H1 (cell line): ENCODE results near the gene NONO. TPM values are rescaled to one million over a fixed set of nuclear protein-coding genes. Genes with fewer than 3 reads are reported as not detected.

Source experiments
- CTCF ChIA-PET: fragments of 300-600 bp; sonication (Branson Sonifier 250); formaldehyde crosslinking; loops from one replicate; lab custom pipeline; 2021; ENCODE audit not compliant: partially characterized antibody; lab: Charles Lee
- POLR2A ChIA-PET: fragments of 300-600 bp; sonication (Branson Sonifier 250); formaldehyde crosslinking; loops from one replicate; lab custom pipeline; 2021; ENCODE audit warnings: inconsistent platforms; ENCODE audit not compliant: partially characterized antibody; lab: Charles Lee
- DNase-seq, 2 experiments: peaks; one replicate each; pipeline versions ENCODE4 v3.0.0 to v3.0.0-alpha.2; 2010 to 2022; ENCODE audit warnings: low spot score in 2 of 2, low read depth in 1 of 2, mixed read lengths in 1 of 2
- FAIRE-seq: peaks from 2 replicates; lab custom pipeline; 2011; peaks lifted over from hg19 to GRCh38; lab: Jason Lieb, UNC
- H2AFZ ChIP-seq: 2 replicates; pipeline ENCODE4 v1.8.1; 2012; ENCODE audit warnings: low read length, inconsistent platforms
- H2AK5ac ChIP-seq: 2 replicates; pipeline ENCODE4 v1.6.1; 2013; ENCODE audit warnings: low read depth, low read length
- H2BK120ac ChIP-seq: replicated peaks from 2 replicates; pipeline ENCODE3; 2013; ENCODE audit warnings: low read depth, low read length, inconsistent platforms
- H2BK12ac ChIP-seq: 2 replicates; pipeline ENCODE4 v1.6.1; 2013; ENCODE audit warnings: low read depth, low read length
- H2BK15ac ChIP-seq: 2 replicates; pipeline ENCODE4 v1.6.1; 2013; ENCODE audit warnings: low read length
- H2BK20ac ChIP-seq: 2 replicates; pipeline ENCODE4 v1.6.1; 2013; ENCODE audit warnings: low read length
- H2BK5ac ChIP-seq: 2 replicates; pipeline ENCODE4 v1.6.1; 2013; ENCODE audit warnings: low read depth, low read length
- H3K14ac ChIP-seq: 2 replicates; pipeline ENCODE4 v1.6.1; 2013; ENCODE audit warnings: inconsistent platforms; ENCODE audit not compliant: insufficient read length
- H3K18ac ChIP-seq: 2 replicates; pipeline ENCODE4 v1.6.1; 2013; ENCODE audit warnings: low read length; ENCODE audit errors: extremely low read depth
- H3K23ac ChIP-seq: 2 replicates; pipeline ENCODE4 v1.6.1; 2013; ENCODE audit warnings: inconsistent platforms; ENCODE audit not compliant: insufficient read length
- H3K23me2 ChIP-seq: 2 replicates; pipeline ENCODE4 v1.6.1; 2013; ENCODE audit warnings: low read depth, low read length
- H3K27ac ChIP-seq: 2 replicates; pipeline ENCODE4 v1.6.1; 2011; ENCODE audit warnings: low read depth, low read length, inconsistent platforms
- H3K27me3 ChIP-seq, 4 experiments: replicated peaks in 1 of 4; 1 replicate in 1 of 4; 2 replicates in 3 of 4; pipeline versions ENCODE4 v1.6.1 to v1.8.1; 2011 to 2013; ENCODE audit warnings: low read length in 3 of 4, mild to moderate bottlenecking in 3 of 4, inconsistent platforms in 2 of 4, mixed read lengths in 2 of 4, moderate library complexity in 1 of 4; ENCODE audit not compliant: control insufficient read depth in 3 of 4, insufficient read depth in 3 of 4; ENCODE audit errors: extremely low read depth in 1 of 4
- H3K36me3 ChIP-seq, 4 experiments: 2 replicates each; pipeline versions ENCODE4 v1.6.1 to v1.8.1; 2011 to 2013; ENCODE audit warnings: mild to moderate bottlenecking in 4 of 4, low read length in 3 of 4, moderate library complexity in 2 of 4, control low read depth in 1 of 4, inconsistent platforms in 1 of 4; ENCODE audit not compliant: insufficient read depth in 4 of 4, control insufficient read depth in 2 of 4
- H3K4ac ChIP-seq: replicated peaks from 2 replicates; pipeline ENCODE3; 2013; ENCODE audit warnings: low read length, low read depth, mixed read lengths, inconsistent platforms; ENCODE audit not compliant: insufficient read length
- H3K4me1 ChIP-seq, 4 experiments: replicated peaks in 1 of 4; 1 replicate in 1 of 4; 2 replicates in 3 of 4; pipeline versions ENCODE4 v1.6.1 to v1.8.1; 2011 to 2013; ENCODE audit warnings: low read length in 3 of 4, inconsistent platforms in 2 of 4, mixed read lengths in 1 of 4; ENCODE audit not compliant: insufficient read depth in 4 of 4, control insufficient read depth in 3 of 4
- H3K4me2 ChIP-seq, 2 experiments: 2 replicates each; pipeline versions ENCODE4 v1.6.1 to v1.8.1; 2011 to 2013; ENCODE audit warnings: low read depth in 2 of 2, low read length in 2 of 2, control low read depth in 1 of 2, inconsistent platforms in 1 of 2, mild to moderate bottlenecking in 1 of 2; ENCODE audit not compliant: insufficient read depth in 1 of 2
- H3K4me3 ChIP-seq, 4 experiments: fragments of 200-600, 300-600 bp in 1 of 4; sonication (generic), shearing (Covaris generic), sonication (Bioruptor Twin) in 1 of 4; 2 replicates each; pipeline versions ENCODE4 v1.5.1 to v1.8.1; 2011 to 2016; ENCODE audit warnings: low read length in 4 of 4, low read depth in 3 of 4, control low read depth in 2 of 4, inconsistent platforms in 2 of 4, mild to moderate bottlenecking in 2 of 4, mixed read lengths in 1 of 4, moderate library complexity in 1 of 4; ENCODE audit not compliant: insufficient read depth in 2 of 4; ENCODE audit errors: extremely low read depth in 1 of 4
- H3K56ac ChIP-seq: replicated peaks from 2 replicates; pipeline ENCODE3; 2013; ENCODE audit warnings: low read depth, mild to moderate bottlenecking, mixed read lengths, low read length, inconsistent platforms; ENCODE audit not compliant: insufficient read length
- H3K79me1 ChIP-seq: 2 replicates; pipeline ENCODE4 v1.6.1; 2013; ENCODE audit warnings: low read depth, low read length, control low read depth
- H3K79me2 ChIP-seq, 2 experiments: 2 replicates each; pipeline versions ENCODE4 v1.6.1 to v1.8.1; 2012 to 2013; ENCODE audit warnings: low read length in 2 of 2, mild to moderate bottlenecking in 2 of 2, inconsistent platforms in 1 of 2; ENCODE audit not compliant: insufficient read depth in 2 of 2, control insufficient read depth in 1 of 2
- H3K9ac ChIP-seq, 4 experiments: replicated peaks in 1 of 4; 1 replicate in 1 of 4; 2 replicates in 3 of 4; pipeline versions ENCODE4 v1.6.1 to v1.8.1; 2011 to 2013; ENCODE audit warnings: low read depth in 3 of 4, low read length in 3 of 4, control low read depth in 2 of 4, mild to moderate bottlenecking in 2 of 4, moderate library complexity in 2 of 4, inconsistent platforms in 1 of 4; ENCODE audit errors: extremely low read depth in 1 of 4
- H3K9me3 ChIP-seq, 2 experiments: 2 replicates each; pipeline versions ENCODE4 v1.6.1 to v1.8.1; 2012 to 2013; ENCODE audit warnings: mild to moderate bottlenecking in 2 of 2, moderate library complexity in 2 of 2, control low read depth in 1 of 2, inconsistent platforms in 1 of 2, low read depth in 1 of 2, low read length in 1 of 2, mixed read lengths in 1 of 2; ENCODE audit not compliant: insufficient read depth in 2 of 2
- H4K20me1 ChIP-seq, 2 experiments: replicated peaks in 1 of 2; 2 replicates each; pipeline versions ENCODE3 to v1.8.1; 2011 to 2013; ENCODE audit warnings: inconsistent platforms in 2 of 2, low read length in 2 of 2, mild to moderate bottlenecking in 1 of 2; ENCODE audit not compliant: insufficient read depth in 2 of 2, control insufficient read depth in 1 of 2
- H4K5ac ChIP-seq: 2 replicates; pipeline ENCODE4 v1.6.1; 2013; ENCODE audit warnings: low read length, low read depth, mixed read lengths, inconsistent platforms; ENCODE audit not compliant: insufficient read length
- H4K8ac ChIP-seq: 2 replicates; pipeline ENCODE4 v1.8.0; 2013; ENCODE audit warnings: mild to moderate bottlenecking, moderate library complexity, low read length, inconsistent platforms; ENCODE audit not compliant: insufficient read depth; ENCODE audit errors: extremely low read depth
- H4K91ac ChIP-seq: replicated peaks from 2 replicates; pipeline ENCODE3; 2013; ENCODE audit warnings: low read length, mixed read lengths, inconsistent platforms; ENCODE audit not compliant: insufficient read length
- CBX5 ChIP-seq: fragments of 300-800, 300-1000 bp; sonication (generic); IDR thresholded peaks from 2 replicates; pipeline ENCODE4 v1.7.1; 2016; ENCODE audit warnings: antibody characterized with exemption, low read length, low read depth
- HDAC6 ChIP-seq: IDR thresholded peaks from one replicate; pipeline ENCODE4 v1.7.1; 2012; ENCODE audit warnings: low read depth, mild to moderate bottlenecking, inconsistent platforms, low read length, moderate library complexity
- KDM4A ChIP-seq: IDR thresholded peaks from one replicate; pipeline ENCODE4 v1.7.1; 2012; ENCODE audit warnings: low read depth, mild to moderate bottlenecking, moderate library complexity, low read length, inconsistent platforms; ENCODE audit not compliant: severe bottlenecking
- KDM5A ChIP-seq: fragments of 200-600 bp; IDR thresholded peaks from 2 replicates; pipeline ENCODE4 v1.7.1; 2012; ENCODE audit warnings: mild to moderate bottlenecking, low read length, inconsistent platforms, mixed read lengths
- MAFK ChIP-seq: IDR thresholded peaks from 2 replicates; pipeline ENCODE4 v1.6.1; 2012; ENCODE audit warnings: low read depth, mild to moderate bottlenecking, improper control_type of control experiment, low read length
- PHF8 ChIP-seq: fragments of 200-600 bp; sonication (generic); conservative IDR thresholded peaks from 2 replicates; pipeline ENCODE4 v1.7.1; 2012; ENCODE audit warnings: low read depth, mild to moderate bottlenecking, inconsistent platforms, low read length, moderate library complexity
- POLR2AphosphoS5 ChIP-seq: IDR thresholded peaks from 2 replicates; pipeline ENCODE4 v1.6.1; 2011; ENCODE audit warnings: low read depth, low read length
- POU5F1 ChIP-seq: IDR thresholded peaks from 2 replicates; pipeline ENCODE4 v1.6.1; 2011; ENCODE audit warnings: low read depth, mild to moderate bottlenecking, low read length, moderate library complexity
- RNF2 ChIP-seq: fragments of 200-900, 300-1000 bp; sonication (generic); IDR thresholded peaks from 2 replicates; pipeline ENCODE4 v1.7.1; 2016; ENCODE audit warnings: borderline replicate concordance, low read depth, mild to moderate bottlenecking, antibody characterized with exemption, low read length; ENCODE audit not compliant: poor library complexity, severe bottlenecking; ENCODE audit errors: missing control alignments
- TEAD4 ChIP-seq: IDR thresholded peaks from 2 replicates; pipeline ENCODE4 v1.6.1; 2012; ENCODE audit warnings: low read depth, low read length, inconsistent platforms, mixed read lengths
- YY1 ChIP-seq: IDR thresholded peaks from 2 replicates; pipeline ENCODE4 v1.6.1; 2011; ENCODE audit warnings: low read depth, mild to moderate bottlenecking, low read length
- WGBS, 2 experiments: shearing (Covaris generic) in 1 of 2; methylation state at CpG; one replicate each; pipeline versions ENCODE4 v1.1.6 to v1.1.7; 2013 to 2015; ENCODE audit warnings: low lambda C conversion rate in 2 of 2, mixed read lengths in 2 of 2, inconsistent platforms in 1 of 2, low coverage in 1 of 2, missing lambda C conversion rate in 1 of 2; ENCODE audit not compliant: insufficient replicate concordance in 2 of 2, insufficient coverage in 1 of 2, insufficient read length in 1 of 2; ENCODE audit errors: extremely low coverage in 1 of 2, missing lambda C conversion rate in 1 of 2; 5-methylcytosine and 5-hydroxymethylcytosine counted together
- polyA plus RNA-seq, 7 experiments: library from polyadenylated mRNA; depleted of rRNA in 3 of 7; stranded (reverse) in 5 of 7; unstranded in 2 of 7; fragments of >200 nt in 5 of 7; fragments of 200-250 nt in 2 of 7; gene quantifications; 1 replicate in 5 of 7; 2 replicates in 1 of 7; 4 replicates in 1 of 7; pipeline versions ENCODE4 v1.2.1 to v1.2.3, GENCODE V29; 2011 to 2013; ENCODE audit warnings: missing spikeins in 2 of 7, mixed read lengths in 2 of 7
- total RNA-seq: library from RNA; stranded (reverse); fragmentation: NEBNext Ultra II Directional; extraction: Animal tissue kit (Norgen Biotek cat#: 25700); gene quantifications from 2 replicates; pipeline ENCODE4 v1.2.1, GENCODE V29; 2021
- TF ChIP-seq, protein P1 (sequence below): IDR thresholded peaks from 2 replicates; pipeline ENCODE4 v1.6.1; 2012; ENCODE audit warnings: low read length, inconsistent platforms

The NONO gene
- total and polyA plus RNA-seq, 2 of the 8 experiments (the other 6 are each of a cell fraction or from before 2014, with no cell fraction given) = 641 to 728 TPM

DNA sequence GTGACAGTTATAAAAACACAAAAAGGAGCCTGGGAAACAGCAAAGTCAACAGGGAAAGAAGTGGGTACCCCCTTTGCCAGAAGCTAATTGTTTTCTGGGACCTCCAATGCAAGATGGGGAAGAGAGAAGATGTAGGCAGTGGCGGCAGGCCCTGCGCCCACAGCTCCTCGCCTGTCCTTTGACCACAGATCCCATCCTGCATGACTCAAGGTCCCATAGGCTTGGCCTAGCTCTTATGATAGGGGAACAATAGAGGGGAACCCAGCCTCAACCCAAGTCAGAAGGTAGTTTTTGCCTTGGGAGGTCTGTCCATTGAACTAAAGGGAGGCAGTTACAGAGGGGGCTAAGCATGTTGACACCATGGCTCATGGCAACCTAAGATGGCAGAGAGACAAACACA is 43.7 kb upstream of the NONO start:
- POLR2A ChIA-PET = interaction anchor here (0.6 to 2.0 kb wide), 11 partner anchors 10 to 93 kb away, joined by 3 to 7 read pairs (median 3); partner anchors contain the start of gene ITGB1BP2
- H3K4me3 ChIP-seq = no peak overlapping the region
- H3K36me3 ChIP-seq = peaks cover 15 to 51% (median 37%) of the 10 kb centered on the region in 4 experiments
- H2BK5ac ChIP-seq = no peak overlapping the region
- DNase-seq = no peak
- H2BK20ac ChIP-seq = no peak overlapping the region
- H4K5ac ChIP-seq = no peak overlapping the region
- no peak overlapping the region for H2BK15ac ChIP-seq
- no peaks in the 10 kb centered on the region for H3K9me3 ChIP-seq
- no peaks in the 10 kb centered on the region for H3K79me2 ChIP-seq
- no peak overlapping the region for H3K4me2 ChIP-seq
- H4K8ac ChIP-seq = no peak overlapping the region
- H3K23ac ChIP-seq = no peak overlapping the region
- H3K56ac ChIP-seq = no peak overlapping the region
- H3K18ac ChIP-seq = no peak overlapping the region
- H3K23me2 ChIP-seq = no peaks in the 10 kb centered on the region
- no peaks in the 10 kb centered on the region for H3K79me1 ChIP-seq
- no peak overlapping the region for H3K14ac ChIP-seq
- CTCF ChIA-PET = interaction anchor here (0.9 to 1.1 kb wide), 2 partner anchors 12 to 57 kb away, joined by 3 read pairs; no protein-coding TSS in a partner anchor
- H3K4ac ChIP-seq = no peak overlapping the region
- no peak for FAIRE-seq
- H2BK12ac ChIP-seq = no peak overlapping the region
- H3K4me1 ChIP-seq = no peaks in the 10 kb centered on the region
- no peak overlapping the region for H2BK120ac ChIP-seq
- no peak overlapping the region for H2AFZ ChIP-seq
- no CpG with 5 or more reads among the region's 3 CpGs for WGBS, 2 experiments
- no peaks in the 10 kb centered on the region for H3K27me3 ChIP-seq
- no peak overlapping the region for H2AK5ac ChIP-seq
- H3K27ac ChIP-seq = no peak overlapping the region
- H3K9ac ChIP-seq = no peak overlapping the region
- H4K91ac ChIP-seq = no peak overlapping the region
- H4K20me1 ChIP-seq = peaks cover 0 to 6% of the 10 kb centered on the region in 2 experiments
- TF ChIP-seq YY1 (no peak), HDAC6 (no peak), POU5F1 (no peak), TEAD4 (no peak), KDM4A (no peak), MAFK (no peak), KDM5A (no peak), PHF8 (no peak), RNF2 (no peak), CBX5 (no peak), POLR2AphosphoS5 (no peak)
- TF ChIP-seq, protein P1, sequence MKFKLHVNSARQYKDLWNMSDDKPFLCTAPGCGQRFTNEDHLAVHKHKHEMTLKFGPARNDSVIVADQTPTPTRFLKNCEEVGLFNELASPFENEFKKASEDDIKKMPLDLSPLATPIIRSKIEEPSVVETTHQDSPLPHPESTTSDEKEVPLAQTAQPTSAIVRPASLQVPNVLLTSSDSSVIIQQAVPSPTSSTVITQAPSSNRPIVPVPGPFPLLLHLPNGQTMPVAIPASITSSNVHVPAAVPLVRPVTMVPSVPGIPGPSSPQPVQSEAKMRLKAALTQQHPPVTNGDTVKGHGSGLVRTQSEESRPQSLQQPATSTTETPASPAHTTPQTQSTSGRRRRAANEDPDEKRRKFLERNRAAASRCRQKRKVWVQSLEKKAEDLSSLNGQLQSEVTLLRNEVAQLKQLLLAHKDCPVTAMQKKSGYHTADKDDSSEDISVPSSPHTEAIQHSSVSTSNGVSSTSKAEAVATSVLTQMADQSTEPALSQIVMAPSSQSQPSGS = no peak
